Measurements from ENCODE around the gene ZHX3. TPM values are rescaled to one million over a fixed set of nuclear protein-coding genes. Genes with fewer than 3 reads are reported as not detected.

The ZHX3 gene
- total RNA-seq, 1 donor from 2014 or later: 11.3 TPM

DNA sequence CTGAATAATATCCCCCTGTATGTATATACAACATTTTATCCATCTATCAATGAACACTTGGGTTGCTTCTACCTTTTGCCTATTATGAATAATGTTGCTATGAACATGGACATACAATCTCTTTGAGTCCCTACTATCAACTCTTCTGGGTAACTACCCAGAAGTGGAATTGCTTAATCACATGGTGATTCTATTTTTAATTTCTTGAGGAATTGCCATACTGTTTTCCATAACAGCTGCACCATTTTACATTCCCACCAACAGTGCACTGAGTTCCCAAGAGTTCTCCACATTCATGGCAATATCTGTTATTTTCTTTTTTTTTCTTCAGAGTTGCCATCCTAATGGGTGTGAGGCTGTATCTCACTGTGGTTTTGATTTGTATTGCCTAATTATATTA is 88.3 kb downstream of the ZHX3 start:
- intact Hi-C loops (cut with micrococcal nuclease): no loop called here

DNA sequence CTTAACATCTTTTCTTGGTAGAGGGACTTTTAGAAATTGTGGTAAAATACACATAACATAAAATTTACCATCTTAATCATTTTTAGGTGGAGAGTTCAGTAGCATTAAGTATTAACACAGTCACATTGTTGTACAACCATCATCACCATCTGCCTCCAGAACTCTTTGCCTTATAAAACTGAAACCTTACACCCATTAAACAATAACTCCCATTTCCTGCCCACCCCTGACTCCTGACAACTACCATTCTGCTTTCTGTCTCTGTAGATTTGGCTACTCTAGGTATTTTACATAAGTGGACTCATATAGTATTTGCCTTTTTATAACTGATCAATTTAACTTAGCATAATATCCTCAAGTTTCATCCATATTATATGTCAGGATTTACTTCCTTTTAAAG is 88.7 kb downstream of the ZHX3 start:
- intact Hi-C loops (cut with micrococcal nuclease): no loop called here

DNA sequence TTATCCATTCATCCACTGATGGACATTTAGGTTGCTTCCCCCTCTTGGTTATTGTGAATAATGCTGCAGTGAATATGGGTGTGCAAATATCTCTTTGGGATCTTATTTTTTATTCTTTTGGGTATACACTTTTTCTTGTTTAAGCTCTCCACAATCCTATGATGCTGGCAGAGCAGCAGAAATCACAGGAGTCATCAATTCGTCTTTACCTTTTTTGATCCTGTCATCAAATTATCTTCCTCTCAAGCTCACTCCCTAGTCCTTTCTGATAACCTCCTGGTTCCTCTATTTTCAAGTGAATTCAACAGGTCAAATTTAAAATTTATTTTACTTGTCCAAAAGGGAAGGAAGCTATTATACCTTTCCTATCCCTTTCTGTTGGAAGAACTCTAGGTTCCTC is 91.1 kb downstream of the ZHX3 start:
- intact Hi-C loops (cut with micrococcal nuclease): no loop called here

DNA sequence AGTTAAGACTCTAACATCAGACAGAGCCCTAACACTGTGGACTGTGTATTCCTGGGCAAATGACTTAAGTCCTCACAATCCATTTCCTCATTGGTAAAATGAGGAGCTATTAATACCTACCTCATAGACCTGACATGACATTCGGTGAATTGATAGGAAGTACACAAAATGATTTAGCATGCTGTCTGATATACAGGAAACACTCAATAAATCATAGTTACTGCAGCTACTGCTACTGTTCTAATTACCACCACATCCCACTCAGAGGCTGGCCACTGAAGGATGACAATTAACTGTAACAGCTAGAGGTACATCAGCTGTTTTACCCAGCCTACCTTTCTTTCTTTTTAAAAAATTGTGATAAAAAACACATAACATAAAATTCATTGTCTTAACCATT is 92.4 kb downstream of the ZHX3 start:
- intact Hi-C loops (cut with micrococcal nuclease): no loop called here

DNA sequence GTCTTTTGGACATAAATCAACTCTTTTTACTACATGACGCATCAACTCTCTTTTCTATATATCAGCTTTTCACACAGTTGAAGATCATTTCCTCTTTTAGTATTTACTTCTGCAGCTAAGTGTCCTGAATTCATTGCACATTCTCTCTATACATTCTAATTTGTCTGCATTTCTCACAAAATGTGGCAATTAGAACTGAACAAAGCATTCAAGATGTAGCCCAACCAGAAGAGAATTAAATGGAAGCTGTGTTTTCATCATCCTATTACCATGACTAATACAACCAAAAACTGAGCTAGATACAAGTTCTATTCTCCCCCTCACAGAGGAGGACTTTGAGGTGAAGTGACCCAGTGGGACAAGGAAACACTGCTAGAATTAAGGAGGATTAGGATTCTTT is 93.2 kb downstream of the ZHX3 start:
- intact Hi-C loops (cut with micrococcal nuclease): no loop called here

DNA sequence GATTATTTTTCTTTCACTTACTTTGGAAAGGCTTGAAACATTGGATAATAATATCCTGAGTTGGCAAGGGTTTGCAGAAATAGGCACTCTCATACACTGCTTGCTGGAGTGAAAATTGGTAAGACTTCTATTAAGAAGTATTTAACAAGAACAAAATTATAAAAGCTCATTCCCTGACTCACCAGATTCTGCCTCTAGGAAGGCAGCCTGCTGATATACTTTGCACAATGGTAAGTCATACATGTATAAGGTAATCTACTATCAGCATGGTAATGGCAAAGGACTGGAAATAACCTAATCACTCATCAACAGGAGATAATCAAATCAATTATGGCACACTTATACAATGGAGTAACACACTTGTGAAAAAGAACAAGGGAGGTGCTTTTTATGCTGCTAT is 94.4 kb downstream of the ZHX3 start:
- intact Hi-C loops (cut with micrococcal nuclease): no loop called here

DNA sequence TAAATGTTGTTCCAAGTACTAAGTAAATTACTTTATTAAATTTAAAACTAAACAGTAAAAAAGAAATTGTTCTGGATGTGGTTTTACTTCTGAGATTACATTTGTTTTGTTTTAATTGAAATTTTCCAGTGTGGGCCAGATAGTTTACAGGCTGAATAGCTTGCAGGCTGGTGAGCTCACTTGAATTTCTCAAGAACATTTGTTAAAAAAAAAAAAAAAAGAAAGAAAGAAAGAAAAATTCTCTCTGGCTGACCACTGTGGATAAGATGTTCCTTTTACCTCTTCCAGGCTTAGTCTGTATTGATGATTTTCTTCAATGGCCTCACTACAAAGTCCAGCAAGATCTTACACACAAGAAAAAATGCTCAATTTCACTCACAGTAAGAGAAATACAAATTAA is 94.8 kb downstream of the ZHX3 start:
- intact Hi-C loops (cut with micrococcal nuclease): no loop called here

DNA sequence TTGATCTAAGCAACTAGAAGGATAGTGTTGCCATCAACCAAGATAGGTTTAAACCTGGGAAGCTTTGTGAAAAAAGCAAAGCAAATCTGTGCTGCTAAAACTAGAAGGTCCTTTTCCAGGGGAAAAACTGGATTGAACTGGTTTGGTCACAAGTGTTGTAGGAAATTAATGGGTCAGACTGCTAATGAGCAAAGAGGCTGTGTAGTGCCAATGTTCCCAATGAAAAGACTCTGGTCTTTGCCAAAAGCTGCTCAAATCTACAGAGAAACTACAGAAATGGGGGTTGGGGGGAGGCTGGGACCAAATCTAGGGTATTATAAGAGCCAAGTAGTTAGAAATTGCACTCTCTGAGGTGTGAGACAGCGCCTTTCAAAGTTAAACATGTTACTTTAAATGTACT is 95.2 kb downstream of the ZHX3 start:
- intact Hi-C loops (cut with micrococcal nuclease): no loop called here

DNA sequence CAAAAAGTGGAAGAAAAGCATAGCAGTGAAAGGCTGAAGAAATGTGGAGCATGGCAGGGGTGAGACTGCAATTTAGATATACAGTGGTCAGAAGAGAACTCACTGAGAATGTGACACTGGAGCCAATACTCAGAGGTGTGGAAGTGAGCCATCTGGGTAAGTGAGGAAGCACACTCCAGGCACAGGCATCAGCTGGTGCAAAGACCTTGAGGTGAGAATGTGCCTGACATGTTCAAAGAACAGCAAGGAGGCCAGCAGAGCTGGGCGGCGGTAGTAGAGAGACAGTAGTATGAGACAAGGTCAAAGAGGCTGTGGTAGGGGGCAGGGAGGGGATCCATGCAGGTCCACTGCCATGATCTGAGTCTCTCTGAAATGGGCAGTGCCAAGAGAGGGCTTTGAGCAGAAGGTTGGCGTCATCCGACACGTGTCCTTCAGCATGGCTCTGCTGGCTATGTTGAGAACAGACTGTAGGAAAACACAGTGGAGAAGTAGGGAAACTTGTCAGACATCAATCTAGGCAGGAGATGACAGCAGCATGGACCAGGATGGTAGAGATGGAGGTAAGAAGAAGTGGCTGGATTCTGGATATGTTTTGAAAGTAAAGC is 95.8 kb downstream of the ZHX3 start:
- intact Hi-C loops (cut with micrococcal nuclease): no loop called here

DNA sequence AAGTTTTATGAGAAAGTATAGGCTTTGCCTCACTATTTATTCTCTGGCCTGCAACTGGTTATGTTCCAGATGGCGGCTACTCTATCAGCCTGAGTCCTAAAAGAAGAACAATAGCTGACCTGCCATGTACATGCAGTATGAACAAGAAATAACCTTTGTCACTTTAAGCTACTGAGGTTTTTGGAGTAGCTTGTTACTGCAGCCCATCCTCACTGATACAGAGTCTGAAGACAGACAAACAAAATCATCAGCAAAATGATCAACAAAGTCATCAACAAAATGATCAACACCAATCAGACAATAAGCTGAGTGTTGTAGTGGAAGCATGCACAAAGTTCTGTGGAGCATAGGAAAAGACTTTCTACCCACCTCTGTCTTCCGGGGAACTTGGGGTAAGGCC is 97.7 kb downstream of the ZHX3 start:
- intact Hi-C loops (cut with micrococcal nuclease): no loop called here

DNA sequence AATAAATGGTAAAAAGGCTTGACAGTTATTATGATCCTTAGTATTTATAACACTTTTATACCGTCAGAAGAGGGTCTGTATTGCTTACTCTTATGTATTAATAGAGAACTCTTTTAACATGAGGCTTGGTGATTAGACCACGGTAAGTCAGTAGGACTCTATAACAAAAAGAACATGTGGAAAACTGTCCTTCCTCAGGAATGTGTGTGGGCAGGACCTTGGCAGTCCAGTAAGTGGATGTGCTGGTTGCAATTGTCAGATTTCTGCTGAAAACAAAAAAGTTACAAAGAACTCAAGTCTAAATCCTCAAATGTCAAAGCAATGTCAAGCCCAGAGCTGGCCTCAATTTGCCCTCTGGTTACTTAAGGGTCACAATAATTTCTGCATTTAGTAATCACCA is 99.1 kb downstream of the ZHX3 start:
- intact Hi-C loops (cut with micrococcal nuclease): no loop called here

DNA sequence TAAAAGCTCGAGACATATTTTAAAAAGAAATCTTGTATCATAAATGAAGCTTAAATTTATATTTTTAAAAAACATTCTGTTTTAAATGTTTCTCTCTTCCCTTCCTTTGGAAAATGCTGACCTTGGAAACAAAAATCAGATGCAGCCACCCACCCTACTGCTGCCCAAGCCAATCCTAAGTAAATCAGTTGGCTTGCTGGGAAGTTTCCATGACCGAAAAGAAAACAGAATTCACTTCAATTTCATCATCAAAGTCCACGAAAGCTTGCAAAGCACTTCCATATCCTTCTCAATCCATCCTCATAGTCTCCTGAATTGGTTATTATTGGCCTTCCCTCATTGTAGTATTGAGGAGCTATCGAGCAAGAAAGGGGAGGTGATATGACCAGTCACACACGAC is 100.1 kb downstream of the ZHX3 start:
- intact Hi-C loops (cut with micrococcal nuclease): no loop called here

DNA sequence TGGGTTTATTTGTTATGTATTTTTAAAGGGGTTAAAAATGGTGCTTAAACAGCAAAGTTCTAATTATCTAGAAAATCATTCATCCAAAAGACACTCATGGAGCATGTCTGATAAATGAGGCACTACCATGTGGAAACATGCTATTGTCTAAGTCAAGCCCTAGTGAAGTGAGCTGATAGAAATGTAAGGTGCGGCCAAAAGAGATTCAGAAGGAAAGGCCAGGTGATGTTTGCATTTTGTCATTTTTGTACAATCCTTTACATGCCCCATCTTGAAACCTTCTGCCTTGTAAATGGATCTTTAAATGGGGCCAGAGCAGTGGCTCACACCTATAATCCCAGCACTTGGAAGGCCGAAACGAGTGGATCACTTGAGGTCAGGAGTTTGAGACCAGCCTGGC is 102.9 kb downstream of the ZHX3 start:
- intact Hi-C loops (cut with micrococcal nuclease): no loop called here

DNA sequence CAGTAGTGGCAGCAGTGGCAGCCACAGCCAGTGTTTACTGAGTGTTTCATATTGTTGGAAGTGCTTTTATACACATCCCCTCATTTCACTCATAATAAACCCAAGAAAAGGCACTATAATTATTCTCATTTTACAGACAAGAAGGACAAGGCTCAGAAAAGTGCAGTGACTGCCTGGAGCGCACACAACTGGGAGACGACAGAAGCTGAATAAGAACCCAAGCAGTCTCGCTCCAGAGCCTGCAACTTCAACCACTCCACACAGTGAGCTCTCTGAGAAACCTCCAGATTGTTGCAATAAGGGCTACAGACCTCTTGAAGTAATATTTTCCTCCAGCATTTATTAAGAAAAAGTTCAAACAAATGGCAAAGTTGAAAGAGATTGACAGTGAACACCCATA is 103.3 kb downstream of the ZHX3 start:
- intact Hi-C loops (cut with micrococcal nuclease): no loop called here

DNA sequence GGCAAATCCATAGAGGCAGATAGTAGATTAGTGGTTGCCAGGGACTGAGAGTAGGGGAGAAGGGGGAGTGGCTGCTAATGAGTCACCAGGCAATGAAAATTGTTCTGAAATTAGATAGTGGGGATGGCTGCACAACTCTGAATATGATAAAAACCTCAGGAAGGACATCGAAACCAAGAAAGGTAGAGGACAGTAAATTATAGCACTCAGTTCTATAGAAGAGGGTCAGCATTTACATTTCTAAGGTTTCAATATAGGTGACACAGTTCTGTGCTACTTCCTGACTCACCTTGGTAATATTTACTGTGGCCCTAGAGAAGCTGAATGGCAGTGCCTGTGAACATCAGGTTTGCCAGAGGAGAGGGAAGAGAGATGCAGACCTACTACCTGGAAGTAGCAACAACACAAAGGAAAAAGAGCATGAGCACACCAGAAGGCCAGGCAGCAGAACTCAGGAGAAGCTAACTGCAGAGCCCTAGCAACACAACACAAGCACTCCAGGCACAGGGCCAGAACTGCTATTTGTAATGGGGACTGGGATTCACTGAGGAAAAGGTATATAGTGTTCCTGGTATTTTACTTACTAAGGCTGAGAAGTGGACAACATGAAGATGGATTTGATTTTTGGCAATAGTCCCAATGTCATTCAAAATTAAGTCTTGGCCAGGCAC is 104.2 kb downstream of the ZHX3 start:
- intact Hi-C loops (cut with micrococcal nuclease): no loop called here

DNA sequence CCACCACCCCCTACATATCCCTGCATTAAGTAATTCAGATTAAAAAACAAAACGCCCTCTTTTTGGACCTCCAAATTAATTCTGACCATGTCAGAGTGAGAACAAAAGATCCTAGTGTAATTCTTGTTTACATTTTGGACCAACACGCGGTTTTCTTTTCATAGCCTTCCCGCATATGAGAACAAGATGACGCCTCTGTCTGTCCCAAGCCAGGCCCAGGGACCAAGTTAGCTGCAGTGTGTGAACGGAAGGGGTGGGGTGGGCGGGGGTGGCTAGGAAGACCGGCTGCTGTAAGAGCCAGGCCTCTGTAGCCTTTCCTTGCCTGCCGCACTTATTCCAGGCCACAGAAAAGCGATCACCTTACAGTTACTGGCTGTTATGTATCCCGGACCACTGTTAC is 112.2 kb downstream of the ZHX3 start:
- intact Hi-C loops (cut with micrococcal nuclease): no loop called here

DNA sequence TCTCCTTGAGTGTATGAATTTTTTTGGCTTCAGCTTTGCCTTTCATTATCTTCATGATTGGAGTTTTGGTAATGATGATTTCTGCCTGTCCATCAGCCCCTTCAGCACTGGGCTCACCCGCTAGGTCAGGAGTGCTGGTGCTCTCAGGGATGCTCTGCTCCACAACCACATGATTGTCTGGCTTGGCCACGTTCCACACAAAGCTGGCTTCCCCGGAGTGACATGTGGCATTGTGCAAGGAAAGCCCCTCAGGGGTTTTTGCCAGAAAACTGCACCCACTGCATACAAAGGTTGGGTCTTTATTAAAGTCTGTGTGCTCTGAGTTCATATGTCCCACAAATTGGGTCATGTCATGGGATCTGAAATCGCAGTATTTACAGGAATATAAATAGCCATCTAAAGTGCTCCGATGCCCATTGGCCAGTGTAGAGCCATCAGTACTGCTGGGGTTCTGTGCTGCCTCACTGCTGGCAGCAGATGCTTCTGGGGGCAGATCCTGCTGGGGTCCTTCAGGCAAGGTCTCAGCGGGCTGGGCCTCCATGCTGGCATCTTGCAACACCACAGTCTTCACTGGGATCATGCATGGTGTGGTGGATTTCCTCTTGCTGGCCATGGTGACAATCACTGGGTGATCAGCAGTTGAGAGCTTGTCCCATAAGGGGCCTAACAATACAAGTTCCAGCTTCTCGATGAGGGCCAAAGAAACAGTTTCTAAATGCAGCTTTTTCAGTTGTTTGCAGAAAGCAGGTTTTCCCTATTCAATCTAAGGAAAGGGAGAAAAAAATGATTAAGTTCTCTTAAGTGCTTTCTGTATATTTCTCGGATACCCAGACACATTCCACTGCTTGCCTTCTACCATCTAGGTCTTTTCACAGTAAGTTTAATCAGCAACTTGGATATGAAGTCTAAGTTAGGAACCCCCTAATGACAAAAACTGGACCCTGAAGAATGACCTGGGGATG is 112.9 kb downstream of the ZHX3 start:
- intact Hi-C loops (cut with micrococcal nuclease): no loop called here

DNA sequence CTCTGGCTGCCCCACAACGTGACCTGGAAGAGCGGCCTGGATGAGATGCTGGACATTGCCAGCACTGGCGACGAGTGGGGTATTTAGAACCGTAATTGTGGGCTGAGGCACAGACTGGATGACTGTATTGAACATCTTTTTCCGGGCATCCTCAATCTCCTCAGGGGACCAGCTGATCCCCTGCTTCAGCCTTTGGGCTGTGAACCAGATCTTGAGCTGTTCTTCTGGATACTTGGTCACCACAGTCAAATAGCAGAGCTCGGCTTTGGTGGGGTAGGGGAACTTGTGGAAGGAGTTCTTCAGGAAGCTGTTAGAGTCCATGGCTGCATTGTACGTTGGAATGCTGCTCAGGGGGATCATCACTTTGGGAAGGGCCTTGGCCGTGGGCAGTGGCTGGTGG is 113.9 kb downstream of the ZHX3 start:
- intact Hi-C loops (cut with micrococcal nuclease): no loop called here

DNA sequence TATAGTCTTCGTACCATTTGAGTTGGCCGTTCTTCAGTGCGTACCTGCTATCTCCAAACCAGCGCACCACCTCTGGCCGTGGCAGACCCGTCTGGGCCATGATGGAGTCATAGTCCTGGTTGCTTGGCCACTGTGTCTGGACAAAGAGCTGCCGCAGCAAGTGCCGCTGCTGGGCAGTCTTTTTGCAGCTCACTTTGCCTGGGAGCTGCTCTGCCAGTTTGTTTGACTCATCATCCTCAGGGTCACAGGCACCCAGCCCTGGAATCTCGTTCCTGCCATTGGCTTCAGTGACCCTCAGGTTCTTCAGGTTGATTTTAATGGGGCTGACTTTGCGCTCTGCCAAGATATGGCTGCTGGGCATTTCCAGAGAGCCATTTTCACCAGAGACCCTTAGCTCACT is 115.1 kb downstream of the ZHX3 start:
- intact Hi-C loops (cut with micrococcal nuclease): no loop called here

DNA sequence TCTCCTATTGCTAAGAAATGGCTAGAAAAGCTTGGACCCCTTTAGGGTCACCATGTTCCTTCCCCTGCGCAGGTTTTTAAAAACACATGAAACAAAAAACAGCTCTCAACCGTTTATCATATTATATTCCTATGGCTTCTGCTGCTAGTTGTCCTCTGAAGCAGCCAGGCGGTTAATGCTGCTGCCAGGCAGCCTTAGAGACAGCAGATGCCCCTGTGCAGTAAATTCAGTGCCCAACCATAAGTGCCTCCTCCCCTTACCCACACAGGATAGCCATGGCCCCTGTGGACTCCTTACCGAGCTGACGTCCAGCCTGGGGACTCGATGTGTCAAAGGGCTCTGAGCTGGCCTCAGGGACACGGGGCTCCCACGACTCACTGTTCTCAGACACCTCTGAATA is 115.8 kb downstream of the ZHX3 start:
- intact Hi-C loops (cut with micrococcal nuclease): no loop called here

DNA sequence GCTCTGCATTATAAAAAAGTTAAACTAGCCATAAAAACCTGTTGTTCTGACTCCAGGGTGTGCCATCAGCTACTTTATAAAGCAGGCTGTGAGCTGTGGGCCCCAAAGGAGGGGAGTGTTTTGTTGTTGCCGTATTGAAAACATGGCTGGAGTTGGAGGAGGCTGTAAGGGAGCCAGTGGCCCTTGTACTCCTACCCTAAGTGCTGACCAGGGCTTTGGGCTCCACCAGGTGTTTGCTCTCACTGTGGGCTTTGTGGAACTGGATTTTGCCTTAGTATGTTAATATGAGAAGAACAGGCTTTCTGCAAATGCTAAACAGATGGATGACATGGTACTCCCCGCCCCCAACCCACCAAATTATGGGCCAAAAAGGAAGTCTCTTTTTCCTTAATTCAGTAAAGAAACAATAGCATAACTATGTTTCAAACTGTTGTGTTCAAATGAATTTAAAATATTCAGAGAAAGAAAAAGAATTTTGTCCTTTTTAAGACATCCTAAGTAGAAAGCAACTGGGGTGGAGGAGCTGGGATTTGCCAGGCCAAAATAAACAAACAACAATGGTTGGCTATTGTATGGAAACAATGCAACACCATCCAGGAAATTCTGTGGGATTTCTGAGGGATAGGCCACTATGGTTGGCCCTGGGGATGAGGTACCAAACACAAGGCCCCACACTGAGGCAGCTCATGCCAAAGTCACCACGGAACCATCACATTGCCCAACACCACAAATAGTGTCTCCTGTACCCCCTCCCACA is 116.9 kb downstream of the ZHX3 start:
- intact Hi-C loops (cut with micrococcal nuclease): no loop called here

DNA sequence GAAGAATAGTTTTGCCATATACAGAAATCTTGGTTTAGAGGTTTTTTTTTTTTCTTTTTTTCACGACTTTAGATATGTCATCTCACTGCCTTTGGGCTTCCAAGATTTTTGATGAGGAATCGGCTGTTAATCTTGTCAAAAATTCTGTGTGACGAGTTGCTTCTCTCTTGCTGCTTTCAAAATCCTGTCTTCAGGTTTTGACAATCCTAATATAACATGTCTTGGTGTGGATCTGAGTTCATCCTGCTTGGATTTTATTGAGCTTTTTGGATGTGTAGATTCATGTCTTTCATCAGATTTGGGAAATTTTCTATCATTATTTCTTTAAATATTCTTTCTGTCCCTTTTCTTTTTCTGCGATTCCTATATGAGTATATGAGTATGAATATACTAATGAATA is 119.1 kb downstream of the ZHX3 start:
- intact Hi-C loops (cut with micrococcal nuclease): no loop called here

Data from T-helper 2 cell treated with Interferon-gamma antibody and Interleukin-4, amounts not matched to agents 100 ng/mL and 5 ng/mL, for 36 hours (primary cell).